SK-N-SH (cell line): ENCODE data around the gene CNOT4.

ENCODE experiments used
- CHD2 ChIP-seq: fragments of 150-350 bp; IDR thresholded peaks from 2 replicates; pipeline ENCODE4 v1.6.1; 2018; ENCODE audit warnings: low read length; ENCODE audit not compliant: partially characterized antibody
- EP300 ChIP-seq, 2 experiments: IDR thresholded peaks; 2 replicates each; pipeline versions ENCODE4 v1.4.0 to v1.6.1; 2012; ENCODE audit warnings: borderline replicate concordance in 1 of 2, low read depth in 1 of 2, low read length in 1 of 2
- FOXM1 ChIP-seq: IDR thresholded peaks from 2 replicates; pipeline ENCODE4 v1.4.0; 2012; ENCODE audit warnings: low read depth, mild to moderate bottlenecking
- GABPA ChIP-seq: IDR thresholded peaks from 2 replicates; pipeline ENCODE4 v1.4.0; 2012; ENCODE audit warnings: low read depth, mild to moderate bottlenecking
- GATA2 ChIP-seq: sonication (generic); formaldehyde crosslinking; IDR thresholded peaks from 2 replicates; pipeline ENCODE4 v1.5.0; 2020; ENCODE audit warnings: mild to moderate bottlenecking, missing genetic modification reagents
- MEF2A ChIP-seq: IDR thresholded peaks from 2 replicates; pipeline ENCODE4 v1.4.0; 2012; ENCODE audit warnings: low read depth, borderline replicate concordance
- POLR2AphosphoS5 ChIP-seq: IDR thresholded peaks from 2 replicates; pipeline ENCODE4 v1.6.1; 2012; ENCODE audit warnings: low read depth, low read length
- RFX5 ChIP-seq: IDR thresholded peaks from 2 replicates; pipeline ENCODE4 v1.6.1; 2012; ENCODE audit warnings: mild to moderate bottlenecking, improper control_type of control experiment, low read length
- SMC3 ChIP-seq: IDR thresholded peaks from 2 replicates; pipeline ENCODE4 v1.6.1; 2012; ENCODE audit warnings: low read depth, low read length, improper control_type of control experiment
- YY1 ChIP-seq: IDR thresholded peaks from 2 replicates; pipeline ENCODE4 v1.4.0; 2012; ENCODE audit warnings: low read depth, mild to moderate bottlenecking
- TF ChIP-seq, protein P1 (sequence below): fragments of 200-600 bp; sonication (generic); IDR thresholded peaks from 2 replicates; pipeline ENCODE4 v1.6.1; 2017; ENCODE audit warnings: antibody characterized with exemption, mild to moderate bottlenecking, moderate library complexity

DNA sequence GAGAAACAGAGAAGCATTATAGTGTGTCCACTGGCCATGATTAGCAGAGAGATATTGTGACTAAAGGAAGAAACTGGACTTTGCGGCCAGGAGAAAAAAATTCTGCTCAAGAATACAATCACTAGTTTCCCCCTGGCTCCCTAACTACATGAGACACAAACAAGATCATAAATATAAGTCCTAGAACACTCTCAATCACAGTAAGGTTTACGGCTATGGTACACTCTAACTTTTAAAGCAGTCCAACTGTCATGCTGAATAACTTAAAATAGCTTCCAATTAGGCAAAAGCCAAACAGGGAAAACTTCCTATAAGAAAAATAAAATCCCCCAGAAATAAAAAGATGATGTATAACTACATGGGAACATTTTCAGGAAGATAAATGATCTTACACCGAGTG is 144.2 kb downstream of the CNOT4 start:
- TF ChIP-seq, protein P1, sequence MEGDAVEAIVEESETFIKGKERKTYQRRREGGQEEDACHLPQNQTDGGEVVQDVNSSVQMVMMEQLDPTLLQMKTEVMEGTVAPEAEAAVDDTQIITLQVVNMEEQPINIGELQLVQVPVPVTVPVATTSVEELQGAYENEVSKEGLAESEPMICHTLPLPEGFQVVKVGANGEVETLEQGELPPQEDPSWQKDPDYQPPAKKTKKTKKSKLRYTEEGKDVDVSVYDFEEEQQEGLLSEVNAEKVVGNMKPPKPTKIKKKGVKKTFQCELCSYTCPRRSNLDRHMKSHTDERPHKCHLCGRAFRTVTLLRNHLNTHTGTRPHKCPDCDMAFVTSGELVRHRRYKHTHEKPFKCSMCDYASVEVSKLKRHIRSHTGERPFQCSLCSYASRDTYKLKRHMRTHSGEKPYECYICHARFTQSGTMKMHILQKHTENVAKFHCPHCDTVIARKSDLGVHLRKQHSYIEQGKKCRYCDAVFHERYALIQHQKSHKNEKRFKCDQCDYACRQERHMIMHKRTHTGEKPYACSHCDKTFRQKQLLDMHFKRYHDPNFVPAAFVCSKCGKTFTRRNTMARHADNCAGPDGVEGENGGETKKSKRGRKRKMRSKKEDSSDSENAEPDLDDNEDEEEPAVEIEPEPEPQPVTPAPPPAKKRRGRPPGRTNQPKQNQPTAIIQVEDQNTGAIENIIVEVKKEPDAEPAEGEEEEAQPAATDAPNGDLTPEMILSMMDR: no peak
- no peak for TF ChIP-seq FOXM1
- no peak for TF ChIP-seq YY1
- no peak for TF ChIP-seq GABPA
- TF ChIP-seq RFX5: no peak
- TF ChIP-seq GATA2 (CRISPR knock-in tag): no peak
- TF ChIP-seq EP300 (IDR thresholded peaks at IDR 0.05; ENCODE audit: borderline replicate concordance in 1 of 2, low read depth in 1 of 2, low read length in 1 of 2): no peak
- TF ChIP-seq CHD2: no peak
- TF ChIP-seq SMC3: no peak
- TF ChIP-seq POLR2AphosphoS5: no peak
- TF ChIP-seq MEF2A: no peak
